H1 (cell line): ENCODE data around the gene RAB1B. TPM values are rescaled to one million over a fixed set of nuclear protein-coding genes. Genes with fewer than 3 reads are reported as not detected.

Source experiments
- CTCF ChIA-PET: fragments of 300-600 bp; sonication (Branson Sonifier 250); formaldehyde crosslinking; loops from one replicate; lab custom pipeline; 2021; ENCODE audit not compliant: partially characterized antibody; lab: Charles Lee
- POLR2A ChIA-PET: fragments of 300-600 bp; sonication (Branson Sonifier 250); formaldehyde crosslinking; loops from one replicate; lab custom pipeline; 2021; ENCODE audit warnings: inconsistent platforms; ENCODE audit not compliant: partially characterized antibody; lab: Charles Lee
- DNase-seq, 2 experiments: peaks; one replicate each; pipeline versions ENCODE4 v3.0.0 to v3.0.0-alpha.2; 2010 to 2022; ENCODE audit warnings: low spot score in 2 of 2, low read depth in 1 of 2, mixed read lengths in 1 of 2
- FAIRE-seq: peaks from 2 replicates; lab custom pipeline; 2011; peaks lifted over from hg19 to GRCh38; lab: Jason Lieb, UNC
- H2AFZ ChIP-seq: 2 replicates; pipeline ENCODE4 v1.8.1; 2012; ENCODE audit warnings: low read length, inconsistent platforms
- H2AK5ac ChIP-seq: 2 replicates; pipeline ENCODE4 v1.6.1; 2013; ENCODE audit warnings: low read depth, low read length
- H2BK120ac ChIP-seq: replicated peaks from 2 replicates; pipeline ENCODE3; 2013; ENCODE audit warnings: low read depth, low read length, inconsistent platforms
- H2BK12ac ChIP-seq: 2 replicates; pipeline ENCODE4 v1.6.1; 2013; ENCODE audit warnings: low read depth, low read length
- H2BK15ac ChIP-seq: 2 replicates; pipeline ENCODE4 v1.6.1; 2013; ENCODE audit warnings: low read length
- H2BK20ac ChIP-seq: 2 replicates; pipeline ENCODE4 v1.6.1; 2013; ENCODE audit warnings: low read length
- H2BK5ac ChIP-seq: 2 replicates; pipeline ENCODE4 v1.6.1; 2013; ENCODE audit warnings: low read depth, low read length
- H3K14ac ChIP-seq: 2 replicates; pipeline ENCODE4 v1.6.1; 2013; ENCODE audit warnings: inconsistent platforms; ENCODE audit not compliant: insufficient read length
- H3K18ac ChIP-seq: 2 replicates; pipeline ENCODE4 v1.6.1; 2013; ENCODE audit warnings: low read length; ENCODE audit errors: extremely low read depth
- H3K23ac ChIP-seq: 2 replicates; pipeline ENCODE4 v1.6.1; 2013; ENCODE audit warnings: inconsistent platforms; ENCODE audit not compliant: insufficient read length
- H3K23me2 ChIP-seq: 2 replicates; pipeline ENCODE4 v1.6.1; 2013; ENCODE audit warnings: low read depth, low read length
- H3K27ac ChIP-seq: 2 replicates; pipeline ENCODE4 v1.6.1; 2011; ENCODE audit warnings: low read depth, low read length, inconsistent platforms
- H3K27me3 ChIP-seq, 4 experiments: replicated peaks in 1 of 4; 1 replicate in 1 of 4; 2 replicates in 3 of 4; pipeline versions ENCODE4 v1.6.1 to v1.8.1; 2011 to 2013; ENCODE audit warnings: low read length in 3 of 4, mild to moderate bottlenecking in 3 of 4, inconsistent platforms in 2 of 4, mixed read lengths in 2 of 4, moderate library complexity in 1 of 4; ENCODE audit not compliant: control insufficient read depth in 3 of 4, insufficient read depth in 3 of 4; ENCODE audit errors: extremely low read depth in 1 of 4
- H3K36me3 ChIP-seq, 4 experiments: 2 replicates each; pipeline versions ENCODE4 v1.6.1 to v1.8.1; 2011 to 2013; ENCODE audit warnings: mild to moderate bottlenecking in 4 of 4, low read length in 3 of 4, moderate library complexity in 2 of 4, control low read depth in 1 of 4, inconsistent platforms in 1 of 4; ENCODE audit not compliant: insufficient read depth in 4 of 4, control insufficient read depth in 2 of 4
- H3K4ac ChIP-seq: replicated peaks from 2 replicates; pipeline ENCODE3; 2013; ENCODE audit warnings: low read length, low read depth, mixed read lengths, inconsistent platforms; ENCODE audit not compliant: insufficient read length
- H3K4me1 ChIP-seq, 4 experiments: replicated peaks in 1 of 4; 1 replicate in 1 of 4; 2 replicates in 3 of 4; pipeline versions ENCODE4 v1.6.1 to v1.8.1; 2011 to 2013; ENCODE audit warnings: low read length in 3 of 4, inconsistent platforms in 2 of 4, mixed read lengths in 1 of 4; ENCODE audit not compliant: insufficient read depth in 4 of 4, control insufficient read depth in 3 of 4
- H3K4me2 ChIP-seq, 2 experiments: 2 replicates each; pipeline versions ENCODE4 v1.6.1 to v1.8.1; 2011 to 2013; ENCODE audit warnings: low read depth in 2 of 2, low read length in 2 of 2, control low read depth in 1 of 2, inconsistent platforms in 1 of 2, mild to moderate bottlenecking in 1 of 2; ENCODE audit not compliant: insufficient read depth in 1 of 2
- H3K4me3 ChIP-seq, 4 experiments: fragments of 200-600, 300-600 bp in 1 of 4; sonication (generic), shearing (Covaris generic), sonication (Bioruptor Twin) in 1 of 4; 2 replicates each; pipeline versions ENCODE4 v1.5.1 to v1.8.1; 2011 to 2016; ENCODE audit warnings: low read length in 4 of 4, low read depth in 3 of 4, control low read depth in 2 of 4, inconsistent platforms in 2 of 4, mild to moderate bottlenecking in 2 of 4, mixed read lengths in 1 of 4, moderate library complexity in 1 of 4; ENCODE audit not compliant: insufficient read depth in 2 of 4; ENCODE audit errors: extremely low read depth in 1 of 4
- H3K56ac ChIP-seq: replicated peaks from 2 replicates; pipeline ENCODE3; 2013; ENCODE audit warnings: low read depth, mild to moderate bottlenecking, mixed read lengths, low read length, inconsistent platforms; ENCODE audit not compliant: insufficient read length
- H3K79me1 ChIP-seq: 2 replicates; pipeline ENCODE4 v1.6.1; 2013; ENCODE audit warnings: low read depth, low read length, control low read depth
- H3K79me2 ChIP-seq, 2 experiments: 2 replicates each; pipeline versions ENCODE4 v1.6.1 to v1.8.1; 2012 to 2013; ENCODE audit warnings: low read length in 2 of 2, mild to moderate bottlenecking in 2 of 2, inconsistent platforms in 1 of 2; ENCODE audit not compliant: insufficient read depth in 2 of 2, control insufficient read depth in 1 of 2
- H3K9ac ChIP-seq, 4 experiments: replicated peaks in 1 of 4; 1 replicate in 1 of 4; 2 replicates in 3 of 4; pipeline versions ENCODE4 v1.6.1 to v1.8.1; 2011 to 2013; ENCODE audit warnings: low read depth in 3 of 4, low read length in 3 of 4, control low read depth in 2 of 4, mild to moderate bottlenecking in 2 of 4, moderate library complexity in 2 of 4, inconsistent platforms in 1 of 4; ENCODE audit errors: extremely low read depth in 1 of 4
- H3K9me3 ChIP-seq, 2 experiments: 2 replicates each; pipeline versions ENCODE4 v1.6.1 to v1.8.1; 2012 to 2013; ENCODE audit warnings: mild to moderate bottlenecking in 2 of 2, moderate library complexity in 2 of 2, control low read depth in 1 of 2, inconsistent platforms in 1 of 2, low read depth in 1 of 2, low read length in 1 of 2, mixed read lengths in 1 of 2; ENCODE audit not compliant: insufficient read depth in 2 of 2
- H4K20me1 ChIP-seq, 2 experiments: replicated peaks in 1 of 2; 2 replicates each; pipeline versions ENCODE3 to v1.8.1; 2011 to 2013; ENCODE audit warnings: inconsistent platforms in 2 of 2, low read length in 2 of 2, mild to moderate bottlenecking in 1 of 2; ENCODE audit not compliant: insufficient read depth in 2 of 2, control insufficient read depth in 1 of 2
- H4K5ac ChIP-seq: 2 replicates; pipeline ENCODE4 v1.6.1; 2013; ENCODE audit warnings: low read length, low read depth, mixed read lengths, inconsistent platforms; ENCODE audit not compliant: insufficient read length
- H4K8ac ChIP-seq: 2 replicates; pipeline ENCODE4 v1.8.0; 2013; ENCODE audit warnings: mild to moderate bottlenecking, moderate library complexity, low read length, inconsistent platforms; ENCODE audit not compliant: insufficient read depth; ENCODE audit errors: extremely low read depth
- H4K91ac ChIP-seq: replicated peaks from 2 replicates; pipeline ENCODE3; 2013; ENCODE audit warnings: low read length, mixed read lengths, inconsistent platforms; ENCODE audit not compliant: insufficient read length
- ASH2L ChIP-seq: fragments of 200-600, 300-600 bp; sonication (generic); IDR thresholded peaks from one replicate; pipeline ENCODE4 v1.7.1; 2017; ENCODE audit warnings: low read length
- BCL11A ChIP-seq, 2 experiments: IDR thresholded peaks; one replicate each; pipeline ENCODE4 v1.6.1; 2011; ENCODE audit warnings: low read depth in 2 of 2, low read length in 2 of 2, mild to moderate bottlenecking in 2 of 2
- CHD1 ChIP-seq: IDR thresholded peaks from 2 replicates; pipeline ENCODE4 v1.6.1; 2012; ENCODE audit warnings: low read depth, low read length, improper control_type of control experiment
- FOSL1 ChIP-seq: IDR thresholded peaks from 2 replicates; pipeline ENCODE4 v1.6.1; 2011; ENCODE audit warnings: mild to moderate bottlenecking, low read depth, low read length, moderate library complexity; ENCODE audit not compliant: insufficient read depth
- GTF2F1 ChIP-seq: IDR thresholded peaks from 2 replicates; pipeline ENCODE4 v1.6.1; 2012; ENCODE audit warnings: low read depth, low read length, improper control_type of control experiment, borderline replicate concordance
- KDM1A ChIP-seq: fragments of 200-600, 300-600 bp; sonication (generic); IDR thresholded peaks from 2 replicates; pipeline ENCODE4 v1.7.1; 2016; ENCODE audit warnings: mild to moderate bottlenecking, low read length, borderline replicate concordance
- KDM4A ChIP-seq: IDR thresholded peaks from one replicate; pipeline ENCODE4 v1.7.1; 2012; ENCODE audit warnings: low read depth, mild to moderate bottlenecking, moderate library complexity, low read length, inconsistent platforms; ENCODE audit not compliant: severe bottlenecking
- NANOG ChIP-seq: IDR thresholded peaks from 2 replicates; pipeline ENCODE4 v1.6.1; 2011; ENCODE audit warnings: low read length, low read depth, mild to moderate bottlenecking, inconsistent platforms; ENCODE audit not compliant: insufficient read depth, poor library complexity, severe bottlenecking
- POLR2A ChIP-seq, 2 experiments: IDR thresholded peaks; 1 replicate in 1 of 2; 2 replicates in 1 of 2; pipeline ENCODE4 v1.6.1; 2011; ENCODE audit warnings: low read depth in 2 of 2, low read length in 2 of 2, mild to moderate bottlenecking in 2 of 2; ENCODE audit errors: control extremely low read depth in 1 of 2
- SIX5 ChIP-seq: IDR thresholded peaks from 2 replicates; pipeline ENCODE4 v1.6.1; 2011; ENCODE audit warnings: mild to moderate bottlenecking, low read depth, low read length
- SRF ChIP-seq: IDR thresholded peaks from 2 replicates; pipeline ENCODE4 v1.6.1; 2011; ENCODE audit warnings: mild to moderate bottlenecking, low read depth, low read length, moderate library complexity
- SUZ12 ChIP-seq: fragments of 200-600 bp; sonication (generic); IDR thresholded peaks from 2 replicates; pipeline ENCODE4 v1.6.1; 2012; ENCODE audit warnings: mild to moderate bottlenecking, inconsistent platforms, low read length, moderate library complexity, mixed read lengths
- TBP ChIP-seq: IDR thresholded peaks from 2 replicates; pipeline ENCODE4 v1.6.1; 2011; ENCODE audit warnings: low read depth, low read length, improper control_type of control experiment
- ZNF274 ChIP-seq: IDR thresholded peaks from 2 replicates; pipeline ENCODE4 v1.7.0; 2012; ENCODE audit warnings: low read length, borderline replicate concordance; ENCODE audit errors: extremely low read depth
- WGBS, 2 experiments: shearing (Covaris generic) in 1 of 2; methylation state at CpG; one replicate each; pipeline versions ENCODE4 v1.1.6 to v1.1.7; 2013 to 2015; ENCODE audit warnings: low lambda C conversion rate in 2 of 2, mixed read lengths in 2 of 2, inconsistent platforms in 1 of 2, low coverage in 1 of 2, missing lambda C conversion rate in 1 of 2; ENCODE audit not compliant: insufficient replicate concordance in 2 of 2, insufficient coverage in 1 of 2, insufficient read length in 1 of 2; ENCODE audit errors: extremely low coverage in 1 of 2, missing lambda C conversion rate in 1 of 2; 5-methylcytosine and 5-hydroxymethylcytosine counted together
- polyA plus RNA-seq, 7 experiments: library from polyadenylated mRNA; depleted of rRNA in 3 of 7; stranded (reverse) in 5 of 7; unstranded in 2 of 7; fragments of >200 nt in 5 of 7; fragments of 200-250 nt in 2 of 7; gene quantifications; 1 replicate in 5 of 7; 2 replicates in 1 of 7; 4 replicates in 1 of 7; pipeline versions ENCODE4 v1.2.1 to v1.2.3, GENCODE V29; 2011 to 2013; ENCODE audit warnings: missing spikeins in 2 of 7, mixed read lengths in 2 of 7
- total RNA-seq: library from RNA; stranded (reverse); fragmentation: NEBNext Ultra II Directional; extraction: Animal tissue kit (Norgen Biotek cat#: 25700); gene quantifications from 2 replicates; pipeline ENCODE4 v1.2.1, GENCODE V29; 2021

Gene RAB1B
- total and polyA plus RNA-seq, 2 of the 8 experiments (the other 6 are each of a cell fraction or from before 2014, with no cell fraction given), result 100 to 217 TPM

GRCh38 chr11:66242095-66242765 lies 26.2 kb upstream of the RAB1B start:
- no peak overlapping the region for H2AK5ac ChIP-seq
- 88% methylated on average over 14 of the region's 14 CpGs; no CpG with 5 or more reads in 1 of the 2 experiments for WGBS, 2 experiments
- TF ChIP-seq ASH2L (no peak), TBP (no peak), BCL11A (IDR thresholded peaks at IDR 0.05; ENCODE audit: low read depth in 2 of 2, low read length in 2 of 2) (no peak), FOSL1 (no peak), SIX5 (no peak), SRF (no peak), GTF2F1 (no peak), CHD1 (no peak), NANOG (no peak), KDM4A (no peak), POLR2A (IDR thresholded peaks at IDR 0.05; ENCODE audit: control extremely low read depth in 1 of 2, low read depth in 2 of 2, low read length in 2 of 2) (no peak), ZNF274 (no peak), KDM1A (no peak), SUZ12 (no peak)

More at GRCh38 chr11:66242095-66242765, 26.2 kb upstream of the RAB1B start:
- Histone ChIP-seq H3K23ac (no peak overlapping the region), H3K79me1 (no peaks in the 10 kb centered on the region), H3K4me2 (no peak overlapping the region), H3K18ac (no peak overlapping the region), H3K4me1 (no peaks in the 10 kb centered on the region), H4K20me1 (peaks cover 0 to 4% of the 10 kb centered on the region in 2 experiments), H3K4ac (no peak overlapping the region), H3K9me3 (no peaks in the 10 kb centered on the region), H3K4me3 (no peak overlapping the region), H4K8ac (no peak overlapping the region), H3K23me2 (no peaks in the 10 kb centered on the region), H3K79me2 (no peaks in the 10 kb centered on the region), H3K14ac (no peak overlapping the region), H4K5ac (no peak overlapping the region), H2BK12ac (no peak overlapping the region), H2BK120ac (no peak overlapping the region), H4K91ac (no peak overlapping the region), H3K36me3 (0 out of 8 replicates have a peak, but pooled peaks cover 0 to 3% (median 0%) of the 10 kb centered on the region in 4 experiments), H3K56ac (no peak overlapping the region), H3K27ac (no peak overlapping the region), H2BK5ac (no peak overlapping the region), H3K27me3 (no peaks in the 10 kb centered on the region), H3K9ac (no peak overlapping the region), H2BK20ac (no peak overlapping the region), H2AFZ (no peak overlapping the region), H2BK15ac (no peak overlapping the region)
- FAIRE-seq, result no peak
- ChIA-PET POLR2A (interaction anchor here (1.0 kb wide), 1 partner anchor 604 kb away, joined by 3 read pairs; the partner anchor contains the start of gene SIPA1), CTCF (interaction anchor here (1.1 to 12.4 kb wide), 5 partner anchors 9 to 108 kb away, joined by 3 to 123 read pairs (median 10); no protein-coding TSS in a partner anchor)
- DNase-seq, result no peak
